H9 (cell line): ENCODE data around the gene TCERG1L. TPM values are rescaled to one million over a fixed set of nuclear protein-coding genes. Genes with fewer than 3 reads are reported as not detected.

ENCODE experiments used
- DNase-seq: peaks from one replicate; pipeline ENCODE4 v3.0.0-alpha.2; 2017
- H2AFZ ChIP-seq: one replicate; pipeline ENCODE4 v1.6.1; 2013; ENCODE audit warnings: mild to moderate bottlenecking, low read length, control low read depth, moderate library complexity
- H2AK5ac ChIP-seq: 2 replicates; pipeline ENCODE4 v1.6.1; 2013; ENCODE audit warnings: low read length, control low read depth, mixed read lengths; ENCODE audit not compliant: insufficient read length
- H2BK120ac ChIP-seq: one replicate; pipeline ENCODE4 v1.6.1; 2013; ENCODE audit warnings: low read depth, mild to moderate bottlenecking, low read length, control low read depth, inconsistent platforms; ENCODE audit not compliant: poor library complexity, severe bottlenecking
- H2BK12ac ChIP-seq: 2 replicates; pipeline ENCODE4 v1.6.1; 2013; ENCODE audit warnings: low read length, control low read depth, mixed read lengths, low read depth; ENCODE audit not compliant: insufficient read length
- H2BK15ac ChIP-seq: 2 replicates; pipeline ENCODE4 v1.6.1; 2013; ENCODE audit warnings: low read depth, low read length, control low read depth
- H2BK20ac ChIP-seq: one replicate; pipeline ENCODE4 v1.6.1; 2013; ENCODE audit warnings: low read depth, mild to moderate bottlenecking, low read length, control low read depth, inconsistent platforms; ENCODE audit not compliant: poor library complexity, severe bottlenecking
- H2BK5ac ChIP-seq: 2 replicates; pipeline ENCODE4 v1.6.1; 2013; ENCODE audit warnings: low read length, control low read depth, mixed read lengths; ENCODE audit not compliant: insufficient read length
- H3K14ac ChIP-seq: 2 replicates; pipeline ENCODE4 v1.6.1; 2013; ENCODE audit warnings: low read length, control low read depth; ENCODE audit not compliant: insufficient read depth
- H3K18ac ChIP-seq: 2 replicates; pipeline ENCODE4 v1.6.1; 2013; ENCODE audit warnings: low read depth, mild to moderate bottlenecking, mixed read lengths, low read length, control low read depth; ENCODE audit not compliant: insufficient read length
- H3K23ac ChIP-seq: 2 replicates; pipeline ENCODE4 v1.6.1; 2013; ENCODE audit warnings: low read length, control low read depth, mixed read lengths, low read depth; ENCODE audit not compliant: insufficient read length
- H3K23me2 ChIP-seq: 2 replicates; pipeline ENCODE4 v1.6.1; 2013; ENCODE audit warnings: low read depth, mild to moderate bottlenecking, mixed read lengths, low read length, control low read depth; ENCODE audit not compliant: insufficient read length, poor library complexity, severe bottlenecking
- H3K27ac ChIP-seq: 2 replicates; pipeline ENCODE4 v1.5.1; 2013; ENCODE audit warnings: low read length, control low read depth, mixed read lengths, low read depth; ENCODE audit not compliant: insufficient read length
- H3K27me3 ChIP-seq: 2 replicates; pipeline ENCODE4 v1.6.1; 2013; ENCODE audit warnings: low read length, control low read depth, inconsistent platforms; ENCODE audit not compliant: insufficient read depth
- H3K4ac ChIP-seq: 2 replicates; pipeline ENCODE4 v1.6.1; 2013; ENCODE audit warnings: low read depth, mild to moderate bottlenecking, control low read depth, inconsistent platforms, low read length, moderate library complexity
- H3K4me1 ChIP-seq: 2 replicates; pipeline ENCODE4 v1.6.1; 2013; ENCODE audit warnings: low read length, control low read depth, inconsistent platforms; ENCODE audit not compliant: insufficient read depth
- H3K4me2 ChIP-seq: 2 replicates; pipeline ENCODE4 v1.6.1; 2013; ENCODE audit warnings: low read length, control low read depth, mixed read lengths; ENCODE audit not compliant: insufficient read length, insufficient read depth
- H3K56ac ChIP-seq: 2 replicates; pipeline ENCODE4 v1.6.1; 2013; ENCODE audit warnings: low read depth, mild to moderate bottlenecking, mixed read lengths, low read length, control low read depth; ENCODE audit not compliant: insufficient read length
- H3K79me1 ChIP-seq: 2 replicates; pipeline ENCODE4 v1.6.1; 2013; ENCODE audit warnings: low read depth, mild to moderate bottlenecking, moderate library complexity, low read length, control low read depth, inconsistent platforms; ENCODE audit not compliant: insufficient read depth, poor library complexity, severe bottlenecking
- H3K79me2 ChIP-seq: 2 replicates; pipeline ENCODE4 v1.6.1; 2013; ENCODE audit warnings: low read length, control low read depth, inconsistent platforms; ENCODE audit not compliant: insufficient read depth
- H3K9ac ChIP-seq: 2 replicates; pipeline ENCODE4 v1.6.1; 2013; ENCODE audit warnings: low read length, control low read depth, mixed read lengths; ENCODE audit not compliant: insufficient read length; ENCODE audit errors: extremely low read depth
- H3K9me3 ChIP-seq: one replicate; pipeline ENCODE4 v1.6.1; 2013; ENCODE audit warnings: low read depth, low read length, inconsistent platforms; ENCODE audit not compliant: control insufficient read depth
- H3T11ph ChIP-seq: one replicate; pipeline ENCODE4 v1.6.1; 2013; ENCODE audit warnings: mild to moderate bottlenecking, low read length, control low read depth, inconsistent platforms
- H4K20me1 ChIP-seq: one replicate; pipeline ENCODE4 v1.6.1; 2013; ENCODE audit not compliant: control insufficient read depth, insufficient read length, insufficient read depth
- H4K5ac ChIP-seq: 2 replicates; pipeline ENCODE4 v1.6.1; 2013; ENCODE audit warnings: low read depth, mild to moderate bottlenecking, mixed read lengths, low read length, control low read depth; ENCODE audit not compliant: insufficient read length
- H4K8ac ChIP-seq: replicated peaks from 2 replicates; pipeline ENCODE4 v1.6.1; 2013; ENCODE audit warnings: low read length, control low read depth, mixed read lengths, low read depth; ENCODE audit not compliant: insufficient read length
- H4K91ac ChIP-seq: 2 replicates; pipeline ENCODE4 v1.6.1; 2013; ENCODE audit warnings: low read depth, mild to moderate bottlenecking, moderate library complexity, mixed read lengths, low read length, control low read depth; ENCODE audit not compliant: insufficient read length
- H3K27ac Mint-ChIP-seq, 3 experiments: 2 replicates in 2 of 3; 3 replicates in 1 of 3; pipeline ENCODE4 v1.8.0; 2020 to 2021; ENCODE audit warnings: mixed read lengths in 3 of 3, mild to moderate bottlenecking in 1 of 3, moderate library complexity in 1 of 3
- H3K27me3 Mint-ChIP-seq: 2 replicates; pipeline ENCODE4 v1.8.0; 2021; ENCODE audit warnings: low read depth, mild to moderate bottlenecking, moderate library complexity, mixed read lengths
- H3K36me3 Mint-ChIP-seq, 3 experiments: 2 replicates in 2 of 3; 3 replicates in 1 of 3; pipeline ENCODE4 v1.8.0; 2020 to 2021; ENCODE audit warnings: low read depth in 3 of 3, mixed read lengths in 3 of 3; ENCODE audit not compliant: insufficient read depth in 1 of 3
- H3K4me1 Mint-ChIP-seq, 2 experiments: 2 replicates each; pipeline ENCODE4 v1.8.0; 2020; ENCODE audit warnings: mixed read lengths in 2 of 2
- H3K4me3 Mint-ChIP-seq, 2 experiments: 2 replicates in 1 of 2; 3 replicates in 1 of 2; pipeline ENCODE4 v1.8.0; 2020 to 2021; ENCODE audit warnings: mild to moderate bottlenecking in 2 of 2, mixed read lengths in 2 of 2, moderate library complexity in 1 of 2
- H3K9me3 Mint-ChIP-seq, 2 experiments: 2 replicates in 1 of 2; 3 replicates in 1 of 2; pipeline ENCODE4 v1.8.0; 2020; ENCODE audit warnings: mild to moderate bottlenecking in 2 of 2, mixed read lengths in 2 of 2, moderate library complexity in 1 of 2
- WGBS: extraction: QIAGEN DNeasy Blood & Tissue Kit; methylation state at CpG from one replicate; pipeline ENCODE4 v1.1.7; 2013; ENCODE audit warnings: missing lambda C conversion rate, low lambda C conversion rate, mixed read lengths; ENCODE audit not compliant: insufficient read length; ENCODE audit errors: extremely low coverage; 5-methylcytosine and 5-hydroxymethylcytosine counted together
- total RNA-seq: library from RNA; stranded (reverse); gene quantifications from 2 replicates; pipeline ENCODE4 v1.2.1, GENCODE V29; 2021
- TF ChIP-seq, protein P1 (sequence below): fragments of 200-600 bp; sonication (generic); conservative IDR thresholded peaks from 3 replicates; pipeline ENCODE4 v1.8.0; 2021; ENCODE audit warnings: antibody characterized with exemption, mild to moderate bottlenecking

The TCERG1L gene
- total RNA-seq, 1 experiment from 2014 or later = 3.3 TPM

DNA sequence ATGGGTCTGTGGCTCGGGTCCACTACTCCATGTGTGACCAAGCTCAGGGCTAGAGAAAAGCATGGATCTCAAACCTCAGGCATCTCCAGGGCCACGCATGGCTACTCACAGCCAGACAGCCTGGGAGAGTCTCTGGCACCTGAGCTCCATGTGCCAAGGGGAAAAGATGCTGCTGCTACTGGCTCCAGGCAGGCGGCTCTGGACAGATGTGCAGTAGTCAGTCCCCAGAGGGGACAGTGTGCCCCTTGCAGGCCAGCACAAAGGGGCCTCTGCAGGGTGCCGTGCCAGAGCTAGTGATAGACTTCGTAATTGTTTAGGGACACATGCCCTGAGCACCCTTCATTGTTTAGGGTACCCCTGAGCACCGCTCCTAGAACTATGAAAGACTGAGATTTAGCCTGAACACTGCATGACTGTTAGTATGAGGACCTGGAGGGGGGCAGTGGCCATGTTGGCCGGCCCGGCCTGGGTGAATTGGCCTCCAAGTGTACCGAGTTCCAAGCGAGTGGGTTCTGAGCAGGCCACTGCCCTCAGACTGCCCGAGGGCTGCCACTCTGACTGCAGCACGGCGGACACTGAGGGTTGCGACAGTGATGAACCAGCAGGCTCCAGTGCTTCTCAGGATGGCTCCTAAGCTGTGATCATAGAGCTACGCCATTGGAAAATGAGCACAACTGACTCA is 80.7 kb downstream of the TCERG1L start:
- Mint-ChIP-seq H3K9me3 (peaks cover 7 to 11% of the 10 kb centered on the region in 2 experiments; a peak in 3 of 5 replicates), H3K4me3 (no peak overlapping the region), H3K27me3 (no peaks in the 10 kb centered on the region; the same call in 1 of the 2 replicates), H3K36me3 (peaks cover 2 to 17% (median 5%) of the 10 kb centered on the region in 3 experiments; a peak in 5 of 7 replicates), H3K27ac (no peak overlapping the region), H3K4me1 (peaks cover 15% of the 10 kb centered on the region in 2 experiments)
- H3K27me3 ChIP-seq = no peaks in the 10 kb centered on the region
- no peak overlapping the region for H3K18ac ChIP-seq
- H4K8ac ChIP-seq = no peak overlapping the region
- H3K9ac ChIP-seq = no peak overlapping the region
- H2BK12ac ChIP-seq = no peak overlapping the region
- H3K14ac ChIP-seq = 0 out of 2 replicates have a peak overlapping the region, but pooled peaks have one; percentile 19
- no peaks in the 10 kb centered on the region for H3K79me2 ChIP-seq
- no peak overlapping the region for H3K27ac ChIP-seq
- no peak overlapping the region for H4K5ac ChIP-seq
- H4K91ac ChIP-seq = no peak overlapping the region
- no peak overlapping the region for H2BK5ac ChIP-seq
- no peak overlapping the region for H3K4me2 ChIP-seq
- no peak overlapping the region for H2BK15ac ChIP-seq
- no peaks in the 10 kb centered on the region for H4K20me1 ChIP-seq
- TF ChIP-seq, protein P1, sequence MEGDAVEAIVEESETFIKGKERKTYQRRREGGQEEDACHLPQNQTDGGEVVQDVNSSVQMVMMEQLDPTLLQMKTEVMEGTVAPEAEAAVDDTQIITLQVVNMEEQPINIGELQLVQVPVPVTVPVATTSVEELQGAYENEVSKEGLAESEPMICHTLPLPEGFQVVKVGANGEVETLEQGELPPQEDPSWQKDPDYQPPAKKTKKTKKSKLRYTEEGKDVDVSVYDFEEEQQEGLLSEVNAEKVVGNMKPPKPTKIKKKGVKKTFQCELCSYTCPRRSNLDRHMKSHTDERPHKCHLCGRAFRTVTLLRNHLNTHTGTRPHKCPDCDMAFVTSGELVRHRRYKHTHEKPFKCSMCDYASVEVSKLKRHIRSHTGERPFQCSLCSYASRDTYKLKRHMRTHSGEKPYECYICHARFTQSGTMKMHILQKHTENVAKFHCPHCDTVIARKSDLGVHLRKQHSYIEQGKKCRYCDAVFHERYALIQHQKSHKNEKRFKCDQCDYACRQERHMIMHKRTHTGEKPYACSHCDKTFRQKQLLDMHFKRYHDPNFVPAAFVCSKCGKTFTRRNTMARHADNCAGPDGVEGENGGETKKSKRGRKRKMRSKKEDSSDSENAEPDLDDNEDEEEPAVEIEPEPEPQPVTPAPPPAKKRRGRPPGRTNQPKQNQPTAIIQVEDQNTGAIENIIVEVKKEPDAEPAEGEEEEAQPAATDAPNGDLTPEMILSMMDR = no peak
- H3K4ac ChIP-seq = no peak overlapping the region
- no peaks in the 10 kb centered on the region for H3K9me3 ChIP-seq
- no peak overlapping the region for H3K23ac ChIP-seq
- H2BK120ac ChIP-seq = no peak overlapping the region
- H3K23me2 ChIP-seq = no peaks in the 10 kb centered on the region
- WGBS = no CpG with 5 or more reads among the region's 15 CpGs
- no peak overlapping the region for H2AK5ac ChIP-seq
- H2BK20ac ChIP-seq = no peak overlapping the region
- no peak overlapping the region for H3K56ac ChIP-seq
- no peak overlapping the region for H2AFZ ChIP-seq
- no peaks in the 10 kb centered on the region for H3K79me1 ChIP-seq
- no peak overlapping the region for H3T11ph ChIP-seq
- no peak for DNase-seq
- H3K4me1 ChIP-seq = no peaks in the 10 kb centered on the region; the same call in 1 of the 2 replicates
